ENCODE measurements around the gene ATIC.
"Not testable (repeated sequence)": the region's sequence is repeated elsewhere in the genome, so short reads cannot be mapped to it uniquely, and the experiment has no call there.

Gene ATIC

GRCh38 chr2:215288112-215288815 is 23.6 kb upstream of the ATIC start:
- intact Hi-C loops (cut with micrococcal nuclease) = no loop called here
- Mint-ChIP-seq H3K27me3 (no peaks in the 10 kb centered on the region), H3K4me3 (no peak overlapping the region), H3K36me3 (ENCODE audit: low read depth) (no peaks in the 10 kb centered on the region), H3K27ac (no peak overlapping the region), H3K9me3 (no peaks in the 10 kb centered on the region), H3K4me1 (ENCODE audit: low read depth) (no peaks in the 10 kb centered on the region)

DNA sequence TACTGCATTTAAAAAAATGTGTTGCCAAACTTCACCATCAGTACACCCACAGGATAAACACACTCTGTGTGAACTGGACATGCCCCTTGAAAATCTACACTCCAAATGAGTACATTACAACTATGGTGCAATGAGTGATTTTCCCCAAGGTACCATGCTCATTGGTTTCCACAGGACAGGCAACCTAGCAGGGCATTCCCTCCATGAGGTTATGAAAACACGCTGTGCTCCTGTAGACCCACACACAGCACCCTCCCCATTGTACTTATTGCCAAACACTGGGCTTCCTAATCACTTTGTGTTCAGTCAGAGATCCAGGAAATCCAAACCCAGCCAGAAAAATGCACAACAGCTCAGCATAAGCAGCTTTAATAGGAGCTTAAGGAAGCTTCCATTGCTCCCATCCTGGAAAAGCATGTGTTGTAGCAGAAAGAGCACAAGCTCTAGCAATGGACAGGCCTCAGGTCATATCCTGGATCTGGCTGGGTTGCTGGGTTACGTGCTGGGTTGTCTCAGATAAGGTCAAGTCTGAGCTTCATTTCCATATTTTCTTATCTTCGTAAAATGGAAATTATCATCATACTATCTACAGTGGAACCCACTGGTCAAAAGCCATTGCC is 20.8 kb upstream of the ATIC start:
- no peaks in the 10 kb centered on the region for H3K9me3 Mint-ChIP-seq
- H3K4me1 Mint-ChIP-seq (ENCODE audit: low read depth) = no peaks in the 10 kb centered on the region
- no peak overlapping the region for H3K4me3 Mint-ChIP-seq
- H3K36me3 Mint-ChIP-seq (ENCODE audit: low read depth) = no peaks in the 10 kb centered on the region
- intact Hi-C loops (cut with micrococcal nuclease) = no loop called here
- H3K27me3 Mint-ChIP-seq = no peaks in the 10 kb centered on the region
- no peak overlapping the region for H3K27ac Mint-ChIP-seq

DNA sequence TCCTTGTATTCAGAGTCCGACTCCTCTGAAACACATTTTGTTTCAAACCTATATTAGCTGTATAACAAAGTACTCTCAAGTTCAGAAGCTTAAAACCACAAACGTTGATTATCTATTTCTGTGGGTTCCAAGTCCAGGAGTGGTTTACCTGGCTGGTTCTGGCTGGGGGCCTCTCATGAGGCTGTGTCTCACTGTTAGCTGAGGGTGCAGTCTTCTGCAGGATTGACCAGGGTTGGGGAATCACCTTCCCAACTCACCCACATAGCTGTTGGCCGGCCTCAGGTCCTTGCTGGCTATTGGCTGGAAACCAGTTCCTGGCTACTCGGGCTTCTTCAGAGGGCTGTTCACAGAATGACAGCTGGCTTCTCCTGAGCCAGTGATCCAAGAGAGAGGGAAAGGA is 18.0 kb upstream of the ATIC start:
- Mint-ChIP-seq H3K27me3 (no peaks in the 10 kb centered on the region), H3K4me3 (no peak overlapping the region), H3K4me1 (ENCODE audit: low read depth) (no peaks in the 10 kb centered on the region), H3K27ac (no peak overlapping the region), H3K36me3 (ENCODE audit: low read depth) (no peaks in the 10 kb centered on the region), H3K9me3 (no peaks in the 10 kb centered on the region)
- intact Hi-C loops (cut with micrococcal nuclease) = no loop called here

DNA sequence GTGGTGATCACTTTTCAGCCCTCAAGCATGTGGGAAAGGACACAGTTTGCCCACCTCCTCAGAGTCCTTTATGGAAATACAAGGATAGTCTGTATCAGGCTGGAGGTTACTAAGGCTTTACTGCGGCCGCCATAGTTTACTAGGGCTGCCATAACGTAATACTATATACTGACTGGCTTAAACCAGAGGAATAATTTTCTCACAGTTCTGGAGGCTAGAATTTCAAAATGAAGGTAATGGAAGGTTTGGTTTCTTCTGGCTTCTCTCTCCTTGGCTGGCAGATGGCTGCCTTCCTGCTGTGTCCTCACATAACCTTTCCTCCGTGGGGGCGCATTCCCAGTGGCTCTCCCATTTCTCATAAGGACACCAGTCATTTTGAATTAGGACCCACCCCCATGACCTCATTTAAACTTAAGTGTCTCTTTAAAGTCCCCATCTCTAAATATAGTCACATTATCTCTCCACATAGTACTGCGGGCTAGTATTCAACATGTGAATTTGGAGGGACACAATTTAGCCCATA is 12.5 kb upstream of the ATIC start:
- no peaks in the 10 kb centered on the region for H3K4me1 Mint-ChIP-seq (ENCODE audit: low read depth)
- no peaks in the 10 kb centered on the region for H3K36me3 Mint-ChIP-seq (ENCODE audit: low read depth)

GRCh38 chr2:215301994-215302393 is 9.9 kb upstream of the ATIC start:
- Mint-ChIP-seq H3K9me3 (peaks cover 9% of the 10 kb centered on the region), H3K4me1 (ENCODE audit: low read depth) (no peaks in the 10 kb centered on the region), H3K27ac (no peak overlapping the region), H3K4me3 (no peak overlapping the region), H3K27me3 (peaks cover 2% of the 10 kb centered on the region), H3K36me3 (ENCODE audit: low read depth) (no peaks in the 10 kb centered on the region)
- intact Hi-C loops (cut with micrococcal nuclease) = no loop called here

More for the DNA sequence above, 12.5 kb upstream of the ATIC start:
- intact Hi-C loops (cut with micrococcal nuclease) = no loop called here
- H3K27me3 Mint-ChIP-seq = no peaks in the 10 kb centered on the region
- H3K9me3 Mint-ChIP-seq = peaks cover 9% of the 10 kb centered on the region
- H3K4me3 Mint-ChIP-seq = no peak overlapping the region
- H3K27ac Mint-ChIP-seq = no peak overlapping the region

GRCh38 chr2:215311259-215311624 is 617 bp upstream of the ATIC start:
- Mint-ChIP-seq H3K27ac (peak overlapping the region; percentile 87), H3K36me3 (ENCODE audit: low read depth) (peaks cover 27% of the 10 kb centered on the region), H3K4me1 (ENCODE audit: low read depth) (peaks cover 26% of the 10 kb centered on the region), H3K4me3 (peak overlapping the region; percentile 86)
- not testable (repeated sequence) for H3K27me3 Mint-ChIP-seq, H3K9me3 Mint-ChIP-seq
- intact Hi-C loops (cut with micrococcal nuclease) = loop anchor here (5.0 kb wide), 1 partner anchor 504 kb away; the partner anchor contains the start of gene BARD1

DNA sequence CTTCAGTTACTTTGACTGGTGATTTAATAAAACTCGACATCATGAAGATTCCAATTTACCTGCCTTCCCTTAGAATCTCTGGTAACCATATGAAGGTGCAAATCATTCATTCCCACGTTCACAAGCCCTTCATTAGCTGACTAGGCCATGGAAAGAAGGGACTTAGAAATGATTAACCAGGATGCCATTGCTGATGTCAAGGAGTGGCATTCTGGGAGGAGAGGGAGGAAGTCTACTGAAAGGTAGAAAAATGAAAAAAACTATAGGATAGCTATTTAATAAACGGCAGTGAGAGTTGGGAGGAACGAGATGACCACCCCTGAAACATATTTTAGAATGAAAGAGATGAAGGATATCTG is 1.4 kb downstream of the ATIC start:
- Mint-ChIP-seq H3K4me3 (no peak overlapping the region), H3K27me3 (no peaks in the 10 kb centered on the region), H3K4me1 (ENCODE audit: low read depth) (peaks cover 26% of the 10 kb centered on the region), H3K27ac (peak overlapping the region; percentile 87), H3K36me3 (ENCODE audit: low read depth) (peaks cover 38% of the 10 kb centered on the region), H3K9me3 (no peaks in the 10 kb centered on the region)
- intact Hi-C loops (cut with micrococcal nuclease) = loop anchor here (5.0 kb wide), 1 partner anchor 506 kb away; the partner anchor contains the start of gene BARD1

- intact Hi-C loops (cut with micrococcal nuclease) = loop anchor here (5.0 kb wide), 1 partner anchor 508 kb away; the partner anchor contains the start of gene BARD1
- no peaks in the 10 kb centered on the region for H3K9me3 Mint-ChIP-seq
- no peak overlapping the region for H3K27ac Mint-ChIP-seq
- no peak overlapping the region for H3K4me3 Mint-ChIP-seq
- H3K4me1 Mint-ChIP-seq (ENCODE audit: low read depth) = peaks cover 26% of the 10 kb centered on the region
- peaks cover 54% of the 10 kb centered on the region for H3K36me3 Mint-ChIP-seq (ENCODE audit: low read depth)
- H3K27me3 Mint-ChIP-seq = no peaks in the 10 kb centered on the region
Observed at GRCh38 chr2:215314896-215315295, 3.0 kb downstream of the ATIC start.

- Mint-ChIP-seq H3K27me3 (no peaks in the 10 kb centered on the region), H3K27ac (no peak overlapping the region), H3K4me3 (no peak overlapping the region), H3K36me3 (ENCODE audit: low read depth) (peaks cover 58% of the 10 kb centered on the region), H3K9me3 (no peaks in the 10 kb centered on the region), H3K4me1 (ENCODE audit: low read depth) (peaks cover 26% of the 10 kb centered on the region)
- intact Hi-C loops (cut with micrococcal nuclease) = no loop called here
Observed at GRCh38 chr2:215315301-215315700, 3.4 kb downstream of the ATIC start.

- H3K27ac Mint-ChIP-seq = no peak overlapping the region
- no peaks in the 10 kb centered on the region for H3K27me3 Mint-ChIP-seq
- H3K4me3 Mint-ChIP-seq = no peak overlapping the region
- peaks cover 26% of the 10 kb centered on the region for H3K4me1 Mint-ChIP-seq (ENCODE audit: low read depth)
- intact Hi-C loops (cut with micrococcal nuclease) = no loop called here
- H3K36me3 Mint-ChIP-seq (ENCODE audit: low read depth) = peaks cover 68% of the 10 kb centered on the region
- H3K9me3 Mint-ChIP-seq = no peaks in the 10 kb centered on the region
Observed at GRCh38 chr2:215316336-215316735, 4.5 kb downstream of the ATIC start.

DNA sequence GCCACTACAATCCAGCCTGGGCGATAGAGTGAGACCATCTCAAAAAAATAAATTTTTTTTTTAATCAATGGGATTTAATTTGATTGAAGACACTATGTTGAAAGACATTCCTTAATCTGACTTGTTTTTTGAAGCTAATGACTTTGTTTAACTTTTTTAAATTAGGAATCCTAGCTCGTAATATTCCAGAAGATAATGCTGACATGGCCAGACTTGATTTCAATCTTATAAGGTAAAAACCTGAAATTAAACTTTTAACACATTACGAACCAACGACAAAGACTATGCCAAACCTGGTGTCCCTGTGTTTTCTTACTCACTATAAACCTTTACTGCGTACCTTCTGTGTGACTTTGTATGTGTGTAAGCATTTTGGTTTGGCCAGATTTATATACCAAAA is 7.6 kb downstream of the ATIC start:
- Mint-ChIP-seq H3K9me3 (no peaks in the 10 kb centered on the region), H3K4me1 (ENCODE audit: low read depth) (peaks cover 5% of the 10 kb centered on the region), H3K27me3 (no peaks in the 10 kb centered on the region), H3K27ac (no peak overlapping the region), H3K4me3 (no peak overlapping the region), H3K36me3 (ENCODE audit: low read depth) (peaks cover 84% of the 10 kb centered on the region)
- intact Hi-C loops (cut with micrococcal nuclease) = no loop called here

DNA sequence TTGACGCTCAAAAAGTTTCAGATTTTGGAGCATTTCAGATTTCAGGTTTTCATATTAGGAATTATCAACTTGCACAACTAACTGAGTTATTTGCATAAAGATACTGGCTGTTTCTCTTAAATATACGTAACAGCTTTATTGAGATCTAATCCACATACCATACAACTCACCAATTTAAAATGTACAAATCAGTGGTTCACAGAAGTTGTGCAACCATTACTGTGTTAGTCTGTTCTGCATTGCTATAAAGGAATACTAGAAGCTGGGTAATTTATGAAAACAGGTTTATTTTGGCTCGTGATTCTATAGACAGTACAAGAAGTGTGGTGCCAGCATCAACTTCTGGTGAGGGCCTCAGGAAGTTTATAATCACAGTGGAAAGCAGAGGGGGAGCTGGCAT is 8.2 kb downstream of the ATIC start:
- Mint-ChIP-seq H3K9me3 (no peaks in the 10 kb centered on the region), H3K36me3 (ENCODE audit: low read depth) (peaks cover 84% of the 10 kb centered on the region), H3K27me3 (no peaks in the 10 kb centered on the region), H3K4me3 (no peak overlapping the region), H3K4me1 (ENCODE audit: low read depth) (no peaks in the 10 kb centered on the region), H3K27ac (no peak overlapping the region)
- intact Hi-C loops (cut with micrococcal nuclease) = no loop called here

GRCh38 chr2:215320679-215321078 is 8.8 kb downstream of the ATIC start:
- no peaks in the 10 kb centered on the region for H3K4me1 Mint-ChIP-seq (ENCODE audit: low read depth)
- peaks cover 90% of the 10 kb centered on the region for H3K36me3 Mint-ChIP-seq (ENCODE audit: low read depth)
- H3K27ac Mint-ChIP-seq = no peak overlapping the region

DNA sequence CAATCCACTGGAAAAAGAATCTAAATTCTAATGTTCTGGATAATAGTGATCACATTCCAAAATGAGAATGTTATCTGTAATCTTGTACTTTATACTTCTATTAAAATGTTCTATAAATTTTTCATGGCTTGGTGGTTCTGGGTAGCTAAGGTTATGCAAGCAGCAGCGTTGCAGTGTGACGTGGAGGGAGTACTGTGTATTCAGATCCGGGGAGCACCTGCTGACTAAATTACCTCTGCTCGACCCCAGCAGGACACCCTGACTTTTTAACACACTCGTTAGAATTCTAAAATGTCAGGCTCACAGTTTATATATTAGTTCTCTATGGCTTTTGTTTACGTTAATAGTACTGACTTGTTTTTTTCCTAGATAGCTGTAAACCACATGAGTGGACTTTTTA is 13.0 kb downstream of the ATIC start:
- Mint-ChIP-seq H3K36me3 (ENCODE audit: low read depth) (peaks cover 99% of the 10 kb centered on the region), H3K27me3 (no peaks in the 10 kb centered on the region), H3K27ac (no peak overlapping the region), H3K4me1 (ENCODE audit: low read depth) (peaks cover 5% of the 10 kb centered on the region), H3K9me3 (no peaks in the 10 kb centered on the region), H3K4me3 (no peak overlapping the region)
- intact Hi-C loops (cut with micrococcal nuclease) = no loop called here

More at GRCh38 chr2:215320679-215321078, 8.8 kb downstream of the ATIC start:
- no peaks in the 10 kb centered on the region for H3K9me3 Mint-ChIP-seq
- intact Hi-C loops (cut with micrococcal nuclease) = no loop called here
- no peak overlapping the region for H3K4me3 Mint-ChIP-seq
- no peaks in the 10 kb centered on the region for H3K27me3 Mint-ChIP-seq
